ENCODE results near the gene CITED4.

Gene CITED4

GRCh38 chr1:40836283-40836682, 25.9 kb downstream of the CITED4 start:
- H2AFZ ChIP-seq (ENCODE audit: low read length): no peak overlapping the region
- H3K23ac ChIP-seq (ENCODE audit: low read depth, low read length, poor library complexity): no peak overlapping the region
- no peak overlapping the region for H2AK5ac ChIP-seq (ENCODE audit: low read depth, low read length)
- DNase-seq (ENCODE audit: low spot score): no peak
- H2BK5ac ChIP-seq (ENCODE audit: low read length): no peak overlapping the region
- no peaks in the 10 kb centered on the region for H3K79me1 ChIP-seq (ENCODE audit: low read depth, low read length)
- no peak overlapping the region for H3K4me2 ChIP-seq (ENCODE audit: insufficient read depth, low read length, poor library complexity, severe bottlenecking)
- no peak overlapping the region for H2BK120ac ChIP-seq (ENCODE audit: low read depth, low read length)
- H3K14ac ChIP-seq (ENCODE audit: low read length): no peak overlapping the region
- H2BK12ac ChIP-seq (ENCODE audit: low read length): no peak overlapping the region
- no peaks in the 10 kb centered on the region for H3K36me3 ChIP-seq (replicated peaks in 1 of 2; ENCODE audit: control insufficient read depth in 2 of 2, insufficient read depth in 2 of 2, low read length in 2 of 2)
- H3K27me3 ChIP-seq (ENCODE audit: control insufficient read depth in 3 of 3, insufficient read depth in 3 of 3, low read depth in 1 of 3, low read length in 3 of 3): peaks cover 0 to 22% (median 0%) of the 10 kb centered on the region in 3 experiments
- H3K9me3 ChIP-seq (replicated peaks in 1 of 2; ENCODE audit: control insufficient read depth in 2 of 2, insufficient read depth in 1 of 2, low read depth in 1 of 2, low read length in 2 of 2): peaks cover 0 to 2% of the 10 kb centered on the region in 2 donors
- no peak overlapping the region for H3K9ac ChIP-seq (ENCODE audit: low read depth, low read length, poor library complexity)
- H3K4me3 ChIP-seq (ENCODE audit: low read length in 2 of 2): no peak overlapping the region
- no peak overlapping the region for H2BK15ac ChIP-seq (ENCODE audit: low read length)
- peaks cover 0 to 13% of the 10 kb centered on the region in 2 donors for H3K4me1 ChIP-seq (ENCODE audit: control insufficient read depth in 2 of 2, insufficient read depth in 1 of 2, low read depth in 1 of 2, low read length in 2 of 2)
- H3K4ac ChIP-seq (ENCODE audit: low read length): no peak overlapping the region
- no peak overlapping the region for H4K8ac ChIP-seq (ENCODE audit: low read depth, low read length)
- no peak overlapping the region for H4K91ac ChIP-seq (ENCODE audit: low read depth, low read length, poor library complexity)
- 100% methylated on average over 1 of the region's 4 CpGs for WGBS, 2 donors (ENCODE audit: extremely low coverage in 2 of 2, insufficient read length in 2 of 2, insufficient replicate concordance in 1 of 2)
- H3K27ac ChIP-seq (replicated peaks; ENCODE audit: low read length): no peak overlapping the region
- H3K18ac ChIP-seq (ENCODE audit: low read length): no peak overlapping the region

GRCh38 chr1:40834968-40835545, 27.1 kb downstream of the CITED4 start:
- H3K4me2 ChIP-seq (ENCODE audit: insufficient read depth, low read length, poor library complexity, severe bottlenecking): no peak overlapping the region
- H3K4me1 ChIP-seq (ENCODE audit: control insufficient read depth in 2 of 2, insufficient read depth in 1 of 2, low read depth in 1 of 2, low read length in 2 of 2): peaks cover 0 to 10% of the 10 kb centered on the region in 2 donors
- H2BK12ac ChIP-seq (ENCODE audit: low read length): peak overlapping the region; percentile 34
- peak overlapping the region; percentile 25 for H3K23ac ChIP-seq (ENCODE audit: low read depth, low read length, poor library complexity)
- no peak overlapping the region for H3K27ac ChIP-seq (replicated peaks; ENCODE audit: low read length)
- H2BK5ac ChIP-seq (ENCODE audit: low read length): peak overlapping the region; percentile 42
- no peak overlapping the region for H3K14ac ChIP-seq (ENCODE audit: low read length)
- no peak overlapping the region for H2AFZ ChIP-seq (ENCODE audit: low read length)
- H3K4ac ChIP-seq (ENCODE audit: low read length): no peak overlapping the region
- H3K36me3 ChIP-seq (replicated peaks in 1 of 2; ENCODE audit: control insufficient read depth in 2 of 2, insufficient read depth in 2 of 2, low read length in 2 of 2): no peaks in the 10 kb centered on the region
- H3K9ac ChIP-seq (ENCODE audit: low read depth, low read length, poor library complexity): no peak overlapping the region
- H2BK120ac ChIP-seq (ENCODE audit: low read depth, low read length): no peak overlapping the region
- peaks cover 0 to 22% (median 0%) of the 10 kb centered on the region in 3 experiments for H3K27me3 ChIP-seq (ENCODE audit: control insufficient read depth in 3 of 3, insufficient read depth in 3 of 3, low read depth in 1 of 3, low read length in 3 of 3)
- H4K8ac ChIP-seq (ENCODE audit: low read depth, low read length): no peak overlapping the region
- no peak overlapping the region for H4K91ac ChIP-seq (ENCODE audit: low read depth, low read length, poor library complexity)
- no CpG with 5 or more reads among the region's 11 CpGs for WGBS, 2 donors (ENCODE audit: extremely low coverage in 2 of 2, insufficient read length in 2 of 2, insufficient replicate concordance in 1 of 2)
- DNase-seq (ENCODE audit: low spot score): no peak
- peak overlapping the region; percentile 57 for H2AK5ac ChIP-seq (ENCODE audit: low read depth, low read length)
- H3K4me3 ChIP-seq (ENCODE audit: low read length in 2 of 2): no peak overlapping the region
- H2BK15ac ChIP-seq (ENCODE audit: low read length): no peak overlapping the region
- H3K79me1 ChIP-seq (ENCODE audit: low read depth, low read length): no peaks in the 10 kb centered on the region
- peak overlapping the region; percentile 74 for H3K18ac ChIP-seq (ENCODE audit: low read length)
- H3K9me3 ChIP-seq (replicated peaks in 1 of 2; ENCODE audit: control insufficient read depth in 2 of 2, insufficient read depth in 1 of 2, low read depth in 1 of 2, low read length in 2 of 2): peaks cover under 1 to 2% of the 10 kb centered on the region in 2 donors

- Histone ChIP-seq H3K23ac (ENCODE audit: low read depth, low read length, poor library complexity) (no peak overlapping the region), H4K8ac (ENCODE audit: low read depth, low read length) (no peak overlapping the region), H3K27me3 (ENCODE audit: control insufficient read depth in 3 of 3, insufficient read depth in 3 of 3, low read depth in 1 of 3, low read length in 3 of 3) (peaks cover 0 to 31% (median 2%) of the 10 kb centered on the region in 3 experiments), H3K18ac (ENCODE audit: low read length) (peak overlapping the region; percentile 74), H2AK5ac (ENCODE audit: low read depth, low read length) (no peak overlapping the region), H3K4me2 (ENCODE audit: insufficient read depth, low read length, poor library complexity, severe bottlenecking) (no peak overlapping the region), H2BK120ac (ENCODE audit: low read depth, low read length) (no peak overlapping the region), H3K36me3 (replicated peaks in 1 of 2; ENCODE audit: control insufficient read depth in 2 of 2, insufficient read depth in 2 of 2, low read length in 2 of 2) (no peaks in the 10 kb centered on the region), H2BK15ac (ENCODE audit: low read length) (no peak overlapping the region), H3K4ac (ENCODE audit: low read length) (no peak overlapping the region), H3K4me1 (ENCODE audit: control insufficient read depth in 2 of 2, insufficient read depth in 1 of 2, low read depth in 1 of 2, low read length in 2 of 2) (peaks cover 0 to 2% of the 10 kb centered on the region in 2 donors), H3K4me3 (ENCODE audit: low read length in 2 of 2) (no peak overlapping the region), H3K27ac (replicated peaks; ENCODE audit: low read length) (no peak overlapping the region), H4K91ac (ENCODE audit: low read depth, low read length, poor library complexity) (peak overlapping the region; percentile 11), H3K9ac (ENCODE audit: low read depth, low read length, poor library complexity) (no peak overlapping the region), H2AFZ (ENCODE audit: low read length) (no peak overlapping the region), H2BK12ac (ENCODE audit: low read length) (no peak overlapping the region), H3K9me3 (replicated peaks in 1 of 2; ENCODE audit: control insufficient read depth in 2 of 2, insufficient read depth in 1 of 2, low read depth in 1 of 2, low read length in 2 of 2) (peaks cover 2 to 4% of the 10 kb centered on the region in 2 donors), H3K79me1 (ENCODE audit: low read depth, low read length) (no peaks in the 10 kb centered on the region), H2BK5ac (ENCODE audit: low read length) (no peak overlapping the region), H3K14ac (ENCODE audit: low read length) (no peak overlapping the region)
- WGBS, 2 donors (ENCODE audit: extremely low coverage in 2 of 2, insufficient read length in 2 of 2, insufficient replicate concordance in 1 of 2): no CpG with 5 or more reads among the region's 1 CpG
- no peak for DNase-seq (ENCODE audit: low spot score)
These were observed 28.2 kb downstream of the CITED4 start for GRCh38 chr1:40833979-40834378.

GRCh38 chr1:40831001-40831732, 31.0 kb downstream of the CITED4 start:
- Histone ChIP-seq H4K8ac (ENCODE audit: low read depth, low read length) (no peak overlapping the region), H3K4me3 (ENCODE audit: low read length in 2 of 2) (no peak overlapping the region), H3K23ac (ENCODE audit: low read depth, low read length, poor library complexity) (peak overlapping the region; percentile 12), H2AFZ (ENCODE audit: low read length) (no peak overlapping the region), H3K18ac (ENCODE audit: low read length) (peak overlapping the region; percentile 69), H3K9ac (ENCODE audit: low read depth, low read length, poor library complexity) (no peak overlapping the region), H2BK120ac (ENCODE audit: low read depth, low read length) (no peak overlapping the region), H3K27ac (replicated peaks; ENCODE audit: low read length) (no peak overlapping the region), H2BK15ac (ENCODE audit: low read length) (peak overlapping the region; percentile 76), H3K4me1 (ENCODE audit: control insufficient read depth in 2 of 2, insufficient read depth in 1 of 2, low read depth in 1 of 2, low read length in 2 of 2) (peaks cover 2 to 3% of the 10 kb centered on the region in 2 donors), H3K36me3 (replicated peaks in 1 of 2; ENCODE audit: control insufficient read depth in 2 of 2, insufficient read depth in 2 of 2, low read length in 2 of 2) (no peaks in the 10 kb centered on the region), H3K4ac (ENCODE audit: low read length) (no peak overlapping the region), H2BK5ac (ENCODE audit: low read length) (peak overlapping the region; percentile 49), H3K9me3 (replicated peaks in 1 of 2; ENCODE audit: control insufficient read depth in 2 of 2, insufficient read depth in 1 of 2, low read depth in 1 of 2, low read length in 2 of 2) (peaks cover 2 to 4% of the 10 kb centered on the region in 2 donors), H3K79me1 (ENCODE audit: low read depth, low read length) (no peaks in the 10 kb centered on the region), H2BK12ac (ENCODE audit: low read length) (no peak overlapping the region), H3K4me2 (ENCODE audit: insufficient read depth, low read length, poor library complexity, severe bottlenecking) (no peak overlapping the region), H3K27me3 (ENCODE audit: control insufficient read depth in 3 of 3, insufficient read depth in 3 of 3, low read depth in 1 of 3, low read length in 3 of 3) (peaks cover 0 to 52% (median 2%) of the 10 kb centered on the region in 3 experiments), H4K91ac (ENCODE audit: low read depth, low read length, poor library complexity) (no peak overlapping the region), H2AK5ac (ENCODE audit: low read depth, low read length) (peak overlapping the region; percentile 74), H3K14ac (ENCODE audit: low read length) (no peak overlapping the region)
- DNase-seq (ENCODE audit: low spot score): no peak
- WGBS, 2 donors (ENCODE audit: extremely low coverage in 2 of 2, insufficient read length in 2 of 2, insufficient replicate concordance in 1 of 2): no CpG with 5 or more reads among the region's 22 CpGs

Data from neuronal stem cell (in vitro differentiated cells).